Measurements from ENCODE around the gene PCID2.
"Not testable (repeated sequence)": the region's sequence is repeated elsewhere in the genome, so short reads cannot be mapped to it uniquely, and the experiment has no call there.

PCID2 gene

DNA sequence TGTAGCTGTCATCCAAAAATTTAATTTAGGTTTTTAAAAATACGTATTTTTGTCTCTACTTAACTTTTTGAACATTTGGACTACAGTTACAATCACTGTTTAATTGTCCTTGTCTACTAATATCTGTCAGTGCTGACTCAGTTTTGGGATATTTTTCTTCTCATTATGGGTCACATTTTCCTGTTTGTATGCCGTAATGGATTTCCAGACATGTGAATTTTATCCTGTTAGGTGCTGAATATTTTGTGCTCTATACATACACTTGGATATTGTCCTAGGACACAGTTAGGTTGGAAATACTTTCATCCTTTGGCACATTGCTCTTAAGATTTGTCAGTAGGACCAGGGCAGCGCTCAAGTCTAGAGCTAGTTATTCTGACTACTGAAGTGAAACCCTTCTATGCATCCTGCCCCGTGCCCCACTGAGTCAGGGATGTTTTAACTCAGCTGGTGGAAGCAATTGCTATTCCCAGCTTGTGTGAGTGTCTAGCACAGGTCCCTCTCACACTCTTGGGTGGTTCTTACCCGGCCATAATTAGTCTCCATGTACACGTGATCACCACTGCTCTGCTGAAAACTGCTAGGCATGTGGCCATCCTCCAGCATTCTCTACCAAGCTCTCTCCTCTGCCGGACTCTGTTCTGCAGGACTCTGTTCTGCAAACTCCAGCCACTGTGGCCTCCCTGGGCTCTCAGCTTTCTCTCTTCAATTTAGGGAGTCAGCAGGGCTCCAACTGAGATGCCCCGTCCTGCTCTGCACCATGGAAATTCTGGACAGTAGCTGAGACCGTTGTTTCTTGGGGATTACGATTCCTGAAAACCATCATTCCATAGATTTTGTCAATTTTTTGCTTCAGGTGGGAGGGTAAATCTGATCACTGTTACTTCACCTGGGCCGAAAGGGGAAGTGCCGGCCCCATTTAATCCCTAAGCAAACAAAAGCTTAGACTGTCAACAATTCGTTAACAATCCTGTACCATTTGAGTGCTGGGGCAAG lies 38.9 kb downstream of the PCID2 start:
- Histone ChIP-seq H3K4me1 (peaks cover 19% of the 10 kb centered on the region), H3K27ac (no peak overlapping the region), H3K36me3 (peaks cover 46% of the 10 kb centered on the region), H3K9me3 (no peaks in the 10 kb centered on the region), H3K27me3 (peaks cover 12% of the 10 kb centered on the region), H3K4me3 (no peak overlapping the region), H3K4me2 (no peak overlapping the region), H3K9ac (no peak overlapping the region), H4K20me1 (no peaks in the 10 kb centered on the region; the same call in 1 of the 2 replicates)
- no peak for TF ChIP-seq Cebpa-rat (IDR thresholded peaks at IDR 0.05)

GRCh38 chr13:113168211-113168610 lies 40.3 kb downstream of the PCID2 start:
- Histone ChIP-seq H3K27me3 (peaks cover 25% of the 10 kb centered on the region), H3K4me2 (no peak overlapping the region), H3K9ac (no peak overlapping the region), H3K4me1 (peaks cover 24% of the 10 kb centered on the region), H3K4me3 (no peak overlapping the region), H4K20me1 (peaks cover 4% of the 10 kb centered on the region; the same call in 1 of the 2 replicates), H3K9me3 (no peaks in the 10 kb centered on the region), H3K27ac (no peak overlapping the region), H3K36me3 (peaks cover 39% of the 10 kb centered on the region)
- TF ChIP-seq Cebpa-rat (IDR thresholded peaks at IDR 0.05), result no peak

GRCh38 chr13:113167575-113167974 lies 40.9 kb downstream of the PCID2 start:
- peaks cover 32% of the 10 kb centered on the region for H3K27me3 ChIP-seq
- no peak overlapping the region for H3K27ac ChIP-seq
- no peak overlapping the region for H3K9ac ChIP-seq
- H3K9me3 ChIP-seq, result no peaks in the 10 kb centered on the region
- peaks cover 29% of the 10 kb centered on the region for H3K4me1 ChIP-seq
- no peak for TF ChIP-seq Cebpa-rat (IDR thresholded peaks at IDR 0.05)
- H3K36me3 ChIP-seq, result peaks cover 32% of the 10 kb centered on the region
- no peak overlapping the region for H3K4me2 ChIP-seq
- peaks cover 8% of the 10 kb centered on the region; the same call in 1 of the 2 replicates for H4K20me1 ChIP-seq
- H3K4me3 ChIP-seq, result no peak overlapping the region

GRCh38 chr13:113167155-113167554 lies 41.3 kb downstream of the PCID2 start:
- Histone ChIP-seq H3K9me3 (no peaks in the 10 kb centered on the region), H3K4me1 (peaks cover 28% of the 10 kb centered on the region), H3K36me3 (peaks cover 28% of the 10 kb centered on the region), H3K4me2 (no peak overlapping the region), H3K4me3 (no peak overlapping the region), H3K9ac (no peak overlapping the region), H3K27me3 (peaks cover 33% of the 10 kb centered on the region), H3K27ac (no peak overlapping the region), H4K20me1 (peaks cover 8% of the 10 kb centered on the region; the same call in 1 of the 2 replicates)
- no peak for TF ChIP-seq Cebpa-rat (IDR thresholded peaks at IDR 0.05)

DNA sequence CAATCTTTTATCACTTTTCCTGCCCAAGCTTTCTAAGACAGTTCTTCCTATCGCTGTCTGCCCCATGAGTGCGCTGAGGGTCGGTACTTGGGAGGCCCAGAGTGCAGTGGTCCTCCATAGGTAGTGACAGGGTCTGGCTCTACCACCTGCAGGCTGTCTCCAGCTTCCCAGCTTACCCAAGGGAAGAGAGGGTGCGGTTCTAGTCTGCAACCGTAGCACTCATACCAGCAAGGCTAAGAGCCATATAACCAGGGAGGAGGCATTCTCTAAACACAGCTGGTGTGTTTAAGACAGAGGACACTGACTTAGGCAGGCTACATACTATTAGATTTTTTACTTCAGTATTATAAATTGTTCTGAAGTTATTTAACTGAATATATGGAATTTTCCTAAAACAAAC lies 41.8 kb downstream of the PCID2 start:
- no peak overlapping the region for H3K4me2 ChIP-seq
- no peak for TF ChIP-seq Cebpa-rat (IDR thresholded peaks at IDR 0.05)

GRCh38 chr13:113166266-113166665 lies 42.2 kb downstream of the PCID2 start:
- no peak overlapping the region for H3K4me2 ChIP-seq
- H3K4me3 ChIP-seq, result no peak overlapping the region
- H3K27ac ChIP-seq, result no peak overlapping the region
- peaks cover 19% of the 10 kb centered on the region for H3K36me3 ChIP-seq
- H4K20me1 ChIP-seq, result peaks cover 10% of the 10 kb centered on the region; the same call in 1 of the 2 replicates
- peaks cover 41% of the 10 kb centered on the region for H3K27me3 ChIP-seq
- no peak for TF ChIP-seq Cebpa-rat (IDR thresholded peaks at IDR 0.05)
- H3K9ac ChIP-seq, result no peak overlapping the region
- H3K4me1 ChIP-seq, result peaks cover 19% of the 10 kb centered on the region
- H3K9me3 ChIP-seq, result no peaks in the 10 kb centered on the region

More for the DNA sequence above, 41.8 kb downstream of the PCID2 start:
- Histone ChIP-seq H3K9ac (no peak overlapping the region), H4K20me1 (peaks cover 8% of the 10 kb centered on the region; the same call in 1 of the 2 replicates), H3K27ac (no peak overlapping the region), H3K36me3 (peaks cover 23% of the 10 kb centered on the region), H3K4me3 (no peak overlapping the region), H3K9me3 (no peaks in the 10 kb centered on the region), H3K27me3 (peaks cover 36% of the 10 kb centered on the region), H3K4me1 (peaks cover 23% of the 10 kb centered on the region)

DNA sequence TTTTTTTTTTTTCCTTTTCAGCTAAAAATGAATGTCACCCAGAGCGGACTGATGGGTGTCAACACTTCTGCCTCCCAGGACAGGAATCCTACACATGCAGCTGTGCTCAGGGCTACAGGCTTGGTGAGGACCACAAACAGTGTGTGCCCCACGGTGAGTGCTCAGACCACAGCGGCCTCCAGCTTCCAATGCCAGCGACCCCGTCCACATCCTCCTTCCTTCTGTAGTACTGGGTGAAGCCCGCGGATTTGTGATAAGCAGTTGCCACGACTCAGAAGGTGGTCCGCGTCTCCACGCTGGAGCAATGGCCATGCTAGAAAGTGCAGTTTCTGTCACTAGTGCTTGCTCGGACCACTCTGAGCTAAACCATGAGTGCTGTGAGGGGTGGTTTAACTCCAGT lies 44.0 kb downstream of the PCID2 start:
- H3K27me3 ChIP-seq, result peaks cover 55% of the 10 kb centered on the region
- H3K36me3 ChIP-seq, result peaks cover 13% of the 10 kb centered on the region
- peaks cover 14% of the 10 kb centered on the region; the same call in 1 of the 2 replicates for H4K20me1 ChIP-seq
- TF ChIP-seq Cebpa-rat (IDR thresholded peaks at IDR 0.05), result no peak
- H3K4me3 ChIP-seq, result no peak overlapping the region
- H3K4me1 ChIP-seq, result 0 out of 2 replicates have a peak, but pooled peaks cover 11% of the 10 kb centered on the region
- no peak overlapping the region for H3K27ac ChIP-seq
- H3K9ac ChIP-seq, result no peak overlapping the region
- H3K4me2 ChIP-seq, result 0 out of 2 replicates have a peak overlapping the region, but pooled peaks have one; percentile 15
- H3K9me3 ChIP-seq, result no peaks in the 10 kb centered on the region

DNA sequence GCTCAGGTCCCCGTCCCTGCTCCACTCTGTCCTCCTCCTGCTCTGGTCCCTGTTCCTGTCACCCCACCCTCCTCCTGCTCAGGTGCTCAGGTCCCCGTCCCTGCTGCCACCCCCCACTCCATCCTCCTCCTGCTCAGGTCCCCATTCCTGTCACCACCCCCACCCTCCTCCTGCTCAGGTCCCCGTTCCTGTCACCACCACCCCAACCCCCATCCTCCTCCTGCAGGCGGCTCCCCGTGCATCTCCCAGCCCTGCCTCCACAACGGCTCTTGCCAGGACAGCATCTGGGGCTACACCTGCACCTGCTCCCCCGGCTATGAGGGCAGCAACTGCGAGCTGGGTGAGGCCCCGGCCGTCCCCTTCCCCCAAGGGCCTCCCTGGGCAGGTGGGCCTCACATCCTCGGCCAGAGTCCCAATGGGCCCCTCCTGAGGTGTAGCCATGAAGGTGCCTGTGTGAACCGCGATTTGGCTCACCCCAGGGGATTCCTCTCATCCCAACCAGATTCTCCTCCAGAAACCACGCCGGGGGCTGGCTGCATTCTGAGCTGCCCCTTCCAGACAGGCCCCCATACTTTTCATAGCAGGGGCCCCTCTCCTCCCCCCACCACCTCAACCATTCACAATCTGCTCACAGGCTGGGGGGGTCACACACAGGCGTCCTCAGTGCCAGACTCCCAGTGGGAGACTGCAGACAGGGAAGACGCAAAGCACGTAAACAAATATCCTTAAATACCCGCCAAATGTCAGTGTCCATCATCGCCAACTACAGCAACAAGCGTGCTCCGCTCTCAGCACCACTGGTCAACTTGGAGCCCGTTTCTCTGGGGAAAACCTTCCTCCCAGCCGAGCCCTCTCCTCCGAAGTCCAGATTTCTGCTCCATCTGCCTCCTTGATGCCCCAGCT lies 45.4 kb downstream of the PCID2 start:
- Histone ChIP-seq H3K27me3 (peaks cover 55% of the 10 kb centered on the region), H3K9ac (no peak overlapping the region), H4K20me1 (peaks cover 14% of the 10 kb centered on the region; the same call in 1 of the 2 replicates), H3K9me3 (no peaks in the 10 kb centered on the region), H3K36me3 (peaks cover 3% of the 10 kb centered on the region), H3K4me1 (0 out of 2 replicates have a peak, but pooled peaks cover 11% of the 10 kb centered on the region), H3K4me3 (no peak overlapping the region), H3K4me2 (no peak overlapping the region), H3K27ac (no peak overlapping the region)
- no peak for TF ChIP-seq Cebpa-rat (IDR thresholded peaks at IDR 0.05)

GRCh38 chr13:113161975-113162374 lies 46.5 kb downstream of the PCID2 start:
- H3K36me3 ChIP-seq, H3K9me3 ChIP-seq, H3K4me2 ChIP-seq, H3K27ac ChIP-seq, H3K9ac ChIP-seq, H3K4me3 ChIP-seq: not testable (repeated sequence)
- H3K27me3 ChIP-seq, result peaks cover 55% of the 10 kb centered on the region
- H3K4me1 ChIP-seq, result 0 out of 2 replicates have a peak, but pooled peaks cover 11% of the 10 kb centered on the region
- peaks cover 14% of the 10 kb centered on the region; the same call in 1 of the 2 replicates for H4K20me1 ChIP-seq
